Hepatocyte (in vitro differentiated cells): Measurements from ENCODE around the gene SLC1A1.

Source experiments
- EZH2phosphoT487 ChIP-seq: fragments of 200-600 bp; sonication (generic); IDR thresholded peaks from one replicate; pipeline ENCODE4 v1.6.1; 2018; ENCODE audit warnings: antibody characterized with exemption, mild to moderate bottlenecking, low read depth, moderate library complexity; ENCODE audit not compliant: unreplicated experiment, severe bottlenecking
- TF ChIP-seq, protein P1 (sequence below): fragments of 200-600 bp; sonication (generic); IDR thresholded peaks from 2 replicates; pipeline ENCODE4 v1.5.1; 2016; ENCODE audit warnings: antibody characterized with exemption, mild to moderate bottlenecking; ENCODE audit not compliant: poor library complexity

DNA sequence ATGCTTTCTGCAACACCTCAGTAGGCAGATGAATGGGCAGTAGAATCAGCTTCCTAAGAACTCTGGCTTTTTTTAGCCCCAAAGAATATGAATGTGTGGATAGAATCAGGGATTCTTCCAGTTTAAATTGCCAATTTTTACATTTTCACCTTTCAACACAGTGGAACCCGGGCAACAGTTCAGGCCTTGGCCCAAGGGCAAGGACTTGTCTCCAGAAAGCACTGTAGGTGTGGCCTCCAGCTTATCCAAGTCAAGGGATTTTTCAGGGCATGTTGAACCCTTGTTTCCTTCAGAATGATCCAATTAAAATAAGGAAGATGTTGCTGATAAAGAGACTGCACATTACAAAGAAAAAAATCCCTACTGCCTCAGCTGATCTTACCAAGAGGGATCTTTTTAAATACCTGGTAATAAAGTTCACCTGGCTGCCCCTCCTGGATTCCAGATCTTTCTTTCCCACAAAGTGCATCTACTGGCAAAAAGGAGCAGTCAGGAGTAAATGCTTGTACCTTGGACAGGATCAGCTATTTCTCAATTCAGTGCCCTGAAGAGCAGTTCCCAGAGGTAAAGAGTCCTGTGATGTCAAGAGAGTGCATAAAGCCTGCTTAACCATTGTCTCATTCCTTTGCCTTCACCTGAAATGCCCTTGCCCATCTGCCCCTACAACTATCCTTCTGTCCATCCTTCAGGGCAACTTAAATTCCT lies 91.7 kb downstream of the SLC1A1 start:
- TF ChIP-seq, protein P1, sequence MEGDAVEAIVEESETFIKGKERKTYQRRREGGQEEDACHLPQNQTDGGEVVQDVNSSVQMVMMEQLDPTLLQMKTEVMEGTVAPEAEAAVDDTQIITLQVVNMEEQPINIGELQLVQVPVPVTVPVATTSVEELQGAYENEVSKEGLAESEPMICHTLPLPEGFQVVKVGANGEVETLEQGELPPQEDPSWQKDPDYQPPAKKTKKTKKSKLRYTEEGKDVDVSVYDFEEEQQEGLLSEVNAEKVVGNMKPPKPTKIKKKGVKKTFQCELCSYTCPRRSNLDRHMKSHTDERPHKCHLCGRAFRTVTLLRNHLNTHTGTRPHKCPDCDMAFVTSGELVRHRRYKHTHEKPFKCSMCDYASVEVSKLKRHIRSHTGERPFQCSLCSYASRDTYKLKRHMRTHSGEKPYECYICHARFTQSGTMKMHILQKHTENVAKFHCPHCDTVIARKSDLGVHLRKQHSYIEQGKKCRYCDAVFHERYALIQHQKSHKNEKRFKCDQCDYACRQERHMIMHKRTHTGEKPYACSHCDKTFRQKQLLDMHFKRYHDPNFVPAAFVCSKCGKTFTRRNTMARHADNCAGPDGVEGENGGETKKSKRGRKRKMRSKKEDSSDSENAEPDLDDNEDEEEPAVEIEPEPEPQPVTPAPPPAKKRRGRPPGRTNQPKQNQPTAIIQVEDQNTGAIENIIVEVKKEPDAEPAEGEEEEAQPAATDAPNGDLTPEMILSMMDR = no peak
- TF ChIP-seq EZH2phosphoT487 = no peak
